GM18868 (cell line): ENCODE measurements around the gene KHSRP.

Experiments
- ATAC-seq: cut with Tn5 transposase; IDR thresholded peaks from one replicate; pipeline ENCODE4 v1.9.1; 2021; ENCODE audit warnings: mild to moderate bottlenecking, moderate library complexity; ENCODE audit not compliant: unreplicated experiment

Gene KHSRP

DNA sequence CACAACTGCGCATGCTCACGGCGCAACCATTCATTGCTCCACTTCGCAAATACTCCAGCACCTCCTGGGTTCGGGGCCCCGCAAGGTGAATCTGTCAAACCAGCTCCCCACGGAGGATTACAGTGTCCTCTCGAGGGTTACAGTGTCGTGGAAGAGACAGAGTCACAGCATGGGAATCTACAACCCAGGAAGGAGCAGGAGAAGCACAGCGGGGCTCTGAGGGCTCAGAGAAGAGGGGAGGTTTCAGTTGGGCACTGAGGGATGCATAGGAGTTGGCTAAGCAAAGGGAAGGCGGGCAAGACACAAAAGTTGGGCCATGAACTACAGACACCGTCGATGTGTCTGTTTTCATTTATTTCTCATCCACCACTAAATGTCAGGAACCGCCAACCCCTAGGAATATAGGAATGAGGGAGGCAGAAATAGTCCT is 30.6 kb downstream of the KHSRP start:
- ATAC-seq: no peak

DNA sequence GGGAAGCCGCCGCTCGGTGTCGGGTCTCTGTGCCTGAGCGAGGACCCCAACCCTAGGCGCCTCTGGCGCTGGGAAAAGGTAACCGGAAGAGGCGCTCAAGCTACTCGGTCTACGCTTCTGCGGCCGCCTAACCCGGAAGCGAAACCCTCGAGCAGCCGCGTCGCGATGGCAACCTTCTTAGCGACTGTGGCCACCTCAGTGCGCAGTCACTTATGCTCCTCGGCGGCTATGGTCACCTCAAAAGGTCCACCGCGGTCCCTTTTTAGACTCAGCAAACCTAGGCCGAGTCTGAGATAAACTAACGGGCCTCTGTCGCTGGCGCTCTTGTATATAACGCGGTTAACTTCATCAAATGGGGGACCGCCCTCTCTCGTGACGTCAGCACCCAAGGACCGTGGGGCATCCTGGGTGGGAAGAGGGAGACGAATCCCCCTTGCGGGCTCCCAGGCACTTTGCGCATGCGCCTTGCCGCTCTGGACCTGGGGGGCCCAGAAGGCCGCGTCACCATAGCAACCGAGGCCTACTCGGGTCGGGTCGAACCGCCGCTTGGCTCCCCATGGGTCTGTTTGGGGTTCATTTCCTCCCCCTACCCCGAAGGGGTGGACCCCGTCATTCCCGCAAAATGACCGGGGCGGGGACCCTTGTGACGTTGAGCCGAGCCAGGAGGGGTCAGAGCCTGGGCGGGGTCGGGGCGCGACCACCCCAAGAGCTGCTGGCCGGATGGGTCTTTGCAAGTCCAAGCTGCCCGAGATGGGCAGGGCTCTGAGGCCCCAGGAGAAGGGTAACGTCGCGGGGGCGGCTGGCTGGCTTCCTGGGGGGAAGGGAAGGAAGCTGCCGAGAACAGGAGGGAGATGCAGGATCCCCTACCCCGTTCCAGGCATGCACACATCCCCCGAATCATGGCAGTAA is 31.3 kb downstream of the KHSRP start, which contains the start of gene GTF2F1:
TSS of gene GTF2F1 (minus strand) at position 91 of the 909 bp plus-strand sequence. CDS start 169 bp downstream, outside the sequence.
- ATAC-seq: peak; percentile 80

DNA sequence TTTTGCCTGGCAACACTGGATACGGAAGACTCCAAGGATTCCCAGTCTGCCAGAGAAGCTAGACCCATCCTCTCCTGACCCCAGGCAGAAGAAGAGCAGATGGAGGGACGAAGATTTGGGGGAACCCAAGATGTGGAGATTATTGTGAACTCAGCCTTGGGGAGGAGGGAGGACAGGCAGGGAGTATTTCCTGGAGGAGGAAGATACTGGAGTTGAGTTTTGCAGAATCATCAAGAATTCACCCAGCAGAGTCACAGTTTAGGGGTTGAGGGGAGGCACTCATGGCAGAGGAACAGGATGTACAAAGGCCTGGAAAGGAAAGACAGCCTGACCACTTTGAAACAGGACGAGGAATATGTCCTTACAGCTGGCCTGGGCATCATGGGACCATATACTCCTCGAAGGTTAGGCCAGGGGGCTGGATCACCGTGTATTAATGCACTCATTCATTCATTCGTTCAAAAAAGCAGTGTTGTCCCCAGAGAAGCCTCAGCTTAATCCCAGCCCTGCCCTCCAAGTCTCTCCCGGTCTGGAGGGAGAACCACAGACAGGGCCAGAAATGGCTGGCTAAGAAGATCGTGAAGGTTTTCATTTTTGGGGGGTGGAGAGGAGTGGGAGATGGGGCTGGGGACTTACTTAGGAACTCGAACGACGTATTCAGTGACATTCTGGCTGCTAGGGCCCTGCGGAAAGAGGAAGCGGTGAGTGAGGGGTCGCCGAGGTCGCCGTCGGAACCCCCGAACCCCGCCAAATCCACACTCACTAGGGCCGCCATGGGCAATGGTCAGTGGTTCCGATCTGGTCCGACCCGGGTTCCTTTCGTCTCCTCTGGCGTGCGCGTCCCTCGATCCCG is 32.2 kb downstream of the KHSRP start:
- ATAC-seq: no peak

DNA sequence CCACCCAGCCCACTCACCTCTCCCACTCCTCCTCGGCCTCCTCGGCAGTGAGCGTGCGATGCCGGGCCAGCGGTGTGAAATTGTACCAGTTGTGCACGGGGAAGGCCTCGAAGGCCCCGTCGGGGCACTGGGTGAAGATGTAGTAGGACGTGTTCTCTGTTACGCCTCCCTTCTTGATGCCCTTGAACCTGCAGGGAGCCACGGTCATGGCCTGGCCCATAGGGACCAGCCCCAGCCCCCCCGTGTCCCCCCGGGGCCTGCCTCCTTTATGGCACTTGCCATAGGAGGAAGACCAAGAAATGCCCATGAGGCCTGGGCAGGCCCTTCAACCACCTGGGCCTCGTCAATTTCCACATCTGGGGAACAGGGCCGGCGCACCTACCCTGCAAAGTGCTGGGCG is 37.2 kb downstream of the KHSRP start:
- ATAC-seq: no peak

DNA sequence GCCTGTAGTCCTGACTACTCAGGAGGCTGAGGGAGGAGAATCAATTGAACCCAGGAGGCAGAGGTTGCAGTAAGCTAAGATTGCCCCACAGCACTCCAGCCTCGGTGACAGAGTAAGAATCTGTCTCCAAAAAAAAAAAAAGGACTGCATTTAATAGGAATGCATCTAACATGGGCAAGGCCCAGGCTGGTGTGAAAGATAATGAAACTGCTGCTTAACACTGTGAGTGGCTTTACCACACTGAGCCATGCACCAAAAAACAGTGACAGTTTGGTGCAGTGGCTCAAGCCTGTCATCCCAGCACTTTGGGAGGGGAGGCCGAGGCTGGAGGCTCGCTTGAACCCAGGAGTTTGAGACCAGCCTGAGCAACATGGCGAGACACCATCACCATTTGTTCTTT is 40.2 kb downstream of the KHSRP start:
- ATAC-seq: no peak

DNA sequence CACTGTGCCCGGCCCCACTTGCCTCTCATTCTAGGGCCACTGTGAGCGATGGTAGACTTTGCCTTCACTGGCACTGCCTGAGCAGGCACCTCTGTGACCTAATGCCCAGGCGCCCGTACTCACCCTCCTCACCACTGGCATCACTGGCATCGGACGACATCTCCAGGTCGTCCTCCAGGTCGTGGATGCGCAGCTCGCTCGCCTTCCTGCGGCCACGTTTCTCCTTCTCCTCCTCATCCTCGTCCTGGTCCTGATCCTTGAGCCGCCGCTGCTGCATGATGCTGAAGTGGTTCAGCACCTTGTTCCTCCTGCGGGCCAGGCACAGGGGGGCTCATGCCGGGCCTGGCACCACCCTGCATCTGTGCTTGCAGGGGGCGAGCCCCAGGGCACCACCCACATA is 41.4 kb downstream of the KHSRP start:
- ATAC-seq: no peak

DNA sequence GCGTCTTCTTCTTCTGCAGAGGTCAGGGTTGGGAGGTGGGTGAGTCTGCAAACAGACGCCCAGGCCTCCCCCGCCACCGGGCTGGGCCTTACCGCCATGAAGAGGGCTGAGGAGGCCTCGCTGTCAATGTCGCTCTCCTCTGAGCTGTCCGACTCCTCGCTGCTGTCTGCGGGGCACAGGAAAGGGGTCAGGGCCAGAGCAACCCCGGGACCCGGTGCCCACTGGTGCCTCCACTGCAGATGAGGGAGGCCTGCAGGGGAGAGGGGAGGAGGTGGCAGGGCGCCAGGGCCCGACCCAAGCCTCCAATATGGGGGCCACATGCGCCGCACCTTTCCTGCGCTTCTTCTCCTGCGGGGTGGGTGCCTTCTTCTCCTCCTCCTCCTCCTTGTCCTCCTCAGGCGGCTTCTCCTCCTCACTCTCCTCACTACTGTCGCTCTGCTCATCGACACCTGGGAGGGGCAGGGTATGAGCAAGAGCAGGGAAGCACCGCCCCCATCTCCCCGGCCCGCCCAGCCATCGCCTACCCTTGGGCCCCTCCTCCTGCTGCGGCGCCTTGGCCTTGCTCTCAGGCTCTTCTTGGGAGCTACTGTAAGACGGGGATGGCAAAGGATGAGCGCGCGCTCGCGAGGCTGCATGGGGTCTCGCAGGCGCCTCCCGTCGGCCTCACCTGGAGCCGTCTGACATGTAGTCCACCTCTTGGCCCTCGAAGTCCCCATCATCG is 43.4 kb downstream of the KHSRP start:
- ATAC-seq: no peak

DNA sequence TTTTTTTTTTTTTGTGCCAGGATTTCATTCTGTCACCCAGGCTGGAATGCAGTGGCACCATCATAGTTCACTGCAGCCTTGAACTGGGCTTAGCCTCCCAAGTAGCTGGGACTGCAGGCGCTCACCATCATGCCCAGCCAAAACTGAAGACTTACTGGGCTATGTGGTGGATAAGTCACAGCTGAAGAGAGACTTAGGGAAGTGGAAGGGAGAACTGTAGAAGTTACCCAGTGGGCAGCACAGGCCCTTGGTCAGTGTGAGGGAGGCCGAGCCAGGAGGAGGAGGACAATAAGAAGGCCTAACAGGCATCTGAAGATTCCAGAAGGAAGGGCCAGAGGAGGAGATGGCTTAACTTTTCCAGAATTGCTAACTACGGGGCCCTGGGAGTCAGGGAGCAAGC is 44.9 kb downstream of the KHSRP start:
- ATAC-seq: no peak

DNA sequence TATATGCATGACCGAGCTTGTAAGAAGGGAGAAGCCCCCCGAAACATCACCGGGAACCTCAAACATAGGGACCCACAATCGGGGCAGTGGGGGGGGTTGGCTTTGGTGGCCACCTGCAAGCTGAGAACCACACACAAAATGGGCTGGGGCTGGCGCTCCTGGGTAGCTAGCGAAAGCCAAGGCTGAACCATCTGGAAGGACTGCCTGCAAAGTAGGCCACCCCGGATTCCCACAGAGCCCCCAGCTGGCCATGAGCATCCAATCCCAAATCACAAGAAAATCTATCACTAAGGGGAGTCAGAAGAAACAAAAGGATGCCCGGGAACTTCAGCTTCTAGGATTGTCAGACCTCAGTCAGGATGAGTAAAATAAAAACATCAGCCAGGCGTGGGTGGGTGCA is 46.1 kb downstream of the KHSRP start:
- ATAC-seq: no peak

DNA sequence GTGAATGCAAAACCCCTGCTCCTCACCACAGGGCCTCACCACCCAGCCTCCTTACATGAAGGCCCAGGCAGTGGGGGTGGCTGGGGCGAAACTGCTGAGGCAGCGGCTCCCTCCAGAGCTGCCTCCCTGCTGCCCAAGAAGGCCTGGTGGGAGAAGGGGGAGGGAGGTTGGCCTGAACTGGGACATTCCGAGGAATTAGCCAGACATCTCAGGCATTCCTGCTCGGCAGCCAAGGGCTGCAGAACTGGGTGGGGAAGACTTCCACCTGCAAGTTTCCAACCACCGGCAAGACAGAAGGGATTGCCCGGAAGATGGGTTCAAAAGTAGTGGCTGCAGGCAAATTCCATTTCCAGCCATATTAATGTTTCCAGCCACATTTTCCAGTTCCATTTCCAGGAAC is 46.6 kb downstream of the KHSRP start:
- ATAC-seq: no peak

DNA sequence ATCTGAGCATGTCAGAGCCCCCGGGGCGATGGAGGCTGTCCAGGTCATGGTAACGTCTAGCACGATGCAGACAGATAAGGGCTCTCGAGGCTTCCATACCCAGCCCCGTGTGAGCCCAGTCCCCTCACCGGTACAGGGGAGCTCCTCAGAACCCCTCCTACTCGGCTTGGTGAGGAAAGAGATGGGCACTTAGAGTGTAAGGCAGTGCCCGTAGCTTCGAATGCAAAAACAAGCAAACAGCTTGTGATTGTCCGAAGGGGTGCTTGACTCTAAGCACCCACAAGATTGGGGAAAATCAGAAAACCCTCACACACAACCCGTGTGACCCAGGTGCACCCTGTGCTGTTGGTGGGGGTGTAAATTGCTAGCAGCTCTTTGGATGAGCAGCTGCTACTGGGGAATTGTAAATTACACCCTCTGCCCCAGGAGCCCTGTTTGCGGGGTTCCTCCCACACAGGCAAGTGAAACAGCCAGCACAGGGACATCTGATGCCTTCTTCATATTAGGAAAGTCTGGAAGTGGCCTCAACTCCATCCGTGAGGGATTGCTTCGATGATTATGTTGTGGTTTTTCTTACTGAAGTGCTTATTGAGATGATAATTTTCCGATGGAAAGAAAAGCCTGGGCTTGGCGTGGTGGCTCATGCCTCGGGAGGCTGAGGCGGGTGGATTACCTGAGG is 48.0 kb downstream of the KHSRP start:
- ATAC-seq: no peak

DNA sequence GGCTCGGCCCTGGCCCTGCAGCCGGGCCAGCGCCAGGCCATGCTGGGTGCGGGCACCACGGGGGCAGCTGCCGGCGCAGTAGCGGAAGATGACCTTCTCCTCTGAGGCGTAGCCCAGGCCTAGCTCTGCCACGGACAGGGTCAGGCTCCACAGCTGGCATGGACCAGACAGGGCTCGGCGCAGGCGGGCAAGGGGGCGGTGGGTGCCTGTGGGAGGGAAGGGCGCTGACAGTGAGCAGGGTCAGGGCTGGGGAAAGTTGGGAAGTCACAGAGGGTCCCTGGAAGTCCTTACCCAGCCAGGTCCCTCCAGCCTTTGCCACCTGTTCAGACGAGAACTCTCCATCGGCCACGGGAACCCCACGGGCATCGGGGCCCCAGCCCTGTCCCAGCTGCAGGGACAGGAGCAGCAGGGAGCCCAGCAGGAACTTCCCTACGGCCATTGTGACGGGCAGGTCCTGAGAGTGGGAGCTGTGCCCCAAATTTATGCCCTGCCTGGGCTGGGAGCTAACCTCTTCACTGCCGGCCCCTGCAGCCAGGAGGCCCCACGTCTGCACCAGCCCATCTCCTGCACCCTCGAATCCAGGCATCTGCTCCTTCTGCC is 49.1 kb downstream of the KHSRP start, which contains the start of gene PSPN:
TSS of gene PSPN (minus strand) at position 523 of the 600 bp plus-strand sequence. CDS start at position 439, 84 bp downstream.
- no peak for ATAC-seq

DNA sequence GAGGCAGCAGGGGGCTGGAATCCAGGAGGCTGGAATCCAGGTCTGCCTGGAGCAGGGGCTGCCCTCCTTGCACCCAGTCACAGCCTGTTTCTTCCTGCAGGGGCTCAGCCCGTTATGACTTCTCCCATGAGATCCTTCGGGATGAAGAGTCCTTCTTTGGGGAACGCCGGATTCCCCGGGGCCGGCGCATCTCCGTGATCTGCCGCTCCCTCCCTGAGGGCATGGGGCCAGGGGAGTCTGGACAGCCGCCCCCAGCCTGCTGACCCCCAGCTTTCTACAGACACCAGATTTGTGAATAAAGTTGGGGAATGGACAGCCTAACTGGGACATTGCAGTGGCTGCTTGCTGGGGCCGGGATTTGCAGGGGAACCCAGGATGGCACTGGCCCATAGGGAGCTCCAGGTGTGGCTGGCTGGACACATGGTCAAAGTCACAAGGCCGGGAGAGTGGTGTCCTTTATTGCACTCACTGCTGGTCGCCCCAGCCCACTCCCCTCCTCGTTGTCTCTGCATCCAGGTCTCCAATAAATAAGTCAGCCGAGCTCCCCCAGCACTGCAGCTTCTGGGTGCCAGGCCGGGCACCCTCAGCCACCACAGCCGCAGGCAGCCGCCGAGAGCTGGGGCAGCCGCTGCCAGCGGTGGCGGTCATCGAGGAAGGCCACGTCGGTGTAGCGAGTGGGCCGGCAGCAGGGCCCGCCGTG is 49.8 kb downstream of the KHSRP start:
- ATAC-seq: no peak

DNA sequence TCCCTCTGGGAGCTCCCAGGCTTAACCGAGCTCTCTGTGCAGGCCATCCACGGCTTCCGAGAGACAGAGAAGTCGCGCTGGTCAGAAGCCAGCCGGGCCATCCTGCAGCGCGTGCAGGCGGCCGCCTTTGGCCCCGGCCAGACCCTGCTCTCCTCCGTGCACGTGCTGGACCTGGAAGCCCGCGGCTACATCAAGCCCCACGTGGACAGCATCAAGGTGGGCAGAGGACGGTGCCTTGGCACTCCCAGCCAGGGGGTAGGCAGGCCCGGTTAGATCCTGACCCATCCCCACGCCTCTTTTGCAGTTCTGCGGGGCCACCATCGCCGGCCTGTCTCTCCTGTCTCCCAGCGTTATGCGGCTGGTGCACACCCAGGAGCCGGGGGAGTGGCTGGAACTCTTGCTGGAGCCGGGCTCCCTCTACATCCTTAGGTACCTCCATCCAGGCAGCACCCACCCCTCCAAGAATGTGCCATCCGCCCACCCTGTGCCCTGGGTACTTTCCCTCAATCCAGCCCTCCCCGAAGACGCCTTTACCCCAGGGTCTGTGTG is 50.4 kb downstream of the KHSRP start:
- ATAC-seq: no peak

DNA sequence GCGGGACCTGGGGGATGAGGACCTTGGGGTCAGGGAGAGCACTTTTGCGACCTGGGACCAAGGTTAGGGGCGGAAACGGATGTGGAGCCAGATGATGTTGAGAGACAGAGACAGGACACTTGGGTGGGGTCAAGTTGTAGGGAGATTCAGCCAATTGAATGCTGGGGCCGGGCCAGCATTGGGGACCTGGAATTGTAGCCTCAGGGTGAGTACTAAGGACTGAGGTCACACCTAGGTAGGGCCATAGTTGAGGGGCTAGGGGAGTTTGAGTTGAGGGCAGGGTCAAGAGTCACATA is 50.9 kb downstream of the KHSRP start:
- no peak for ATAC-seq

DNA sequence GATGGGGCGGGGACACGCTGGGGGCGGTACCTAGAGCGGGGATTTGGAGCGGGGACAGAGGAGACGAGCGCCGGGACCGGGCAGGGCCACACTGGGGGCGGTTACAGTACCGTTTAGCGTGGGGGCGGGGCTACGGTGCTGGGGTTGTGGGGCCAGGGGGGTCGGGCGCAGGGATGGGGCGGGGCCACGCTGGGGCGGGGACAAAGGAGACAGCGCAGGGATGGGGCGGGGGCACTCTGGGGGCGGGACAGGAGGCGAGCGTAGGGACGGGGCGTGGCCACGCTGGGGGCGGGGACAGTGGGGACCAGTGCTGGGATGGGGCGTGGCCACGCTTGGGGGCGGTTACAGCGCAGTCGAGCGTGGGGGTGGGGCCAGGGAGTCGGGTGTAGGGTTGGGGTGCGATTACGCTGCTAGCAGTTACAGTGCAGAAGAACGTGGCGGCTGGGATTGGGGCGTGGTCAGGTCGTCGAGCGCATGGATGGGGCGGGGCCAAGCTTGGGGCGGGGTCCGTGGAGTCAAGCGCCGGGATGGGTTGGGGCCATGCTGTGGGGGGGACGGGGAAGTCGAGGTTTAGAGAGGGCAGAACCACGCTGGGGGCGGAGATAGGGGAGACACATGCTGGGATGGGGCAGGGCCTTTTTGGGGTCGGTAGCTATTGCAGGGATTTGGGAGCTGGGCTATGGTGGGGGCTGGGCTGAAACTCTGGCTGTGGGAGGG is 51.4 kb downstream of the KHSRP start:
- ATAC-seq: peak; percentile 55

DNA sequence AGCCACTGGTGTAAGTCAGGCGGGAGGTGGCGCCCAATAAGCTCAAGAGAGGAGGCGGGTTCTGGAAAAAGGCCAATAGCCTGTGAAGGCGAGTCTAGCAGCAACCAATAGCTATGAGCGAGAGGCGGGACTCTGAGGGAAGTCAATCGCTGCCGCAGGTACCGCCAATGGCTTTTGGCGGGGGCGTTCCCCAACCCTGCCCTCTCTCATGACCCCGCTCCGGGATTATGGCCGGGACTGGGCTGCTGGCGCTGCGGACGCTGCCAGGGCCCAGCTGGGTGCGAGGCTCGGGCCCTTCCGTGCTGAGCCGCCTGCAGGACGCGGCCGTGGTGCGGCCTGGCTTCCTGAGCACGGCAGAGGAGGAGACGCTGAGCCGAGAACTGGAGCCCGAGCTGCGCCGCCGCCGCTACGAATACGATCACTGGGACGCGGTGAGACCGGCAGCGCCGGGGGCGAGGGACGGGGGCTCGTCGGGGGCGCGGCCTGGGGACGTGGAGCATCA is 52.0 kb downstream of the KHSRP start, which contains the start of gene ALKBH7:
TSS of gene ALKBH7 (plus strand) at position 201 of the 502 bp plus-strand sequence. CDS start at position 228, 27 bp downstream.
- ATAC-seq: peak; percentile 78

DNA sequence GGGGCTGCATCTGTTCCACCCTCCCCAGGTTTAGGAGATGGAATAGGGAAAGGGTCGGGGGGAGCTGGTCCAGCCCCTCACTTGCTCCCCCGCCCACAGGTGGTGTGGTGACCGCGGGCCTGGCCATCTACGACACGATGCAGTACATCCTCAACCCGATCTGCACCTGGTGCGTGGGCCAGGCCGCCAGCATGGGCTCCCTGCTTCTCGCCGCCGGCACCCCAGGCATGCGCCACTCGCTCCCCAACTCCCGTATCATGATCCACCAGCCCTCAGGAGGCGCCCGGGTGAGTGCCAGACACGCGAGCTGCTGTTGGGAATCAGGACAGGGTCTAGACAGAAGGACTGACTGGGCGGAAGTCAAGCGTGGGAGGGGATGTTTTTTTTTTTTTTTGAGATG is 60.3 kb downstream of the KHSRP start:
- ATAC-seq: no peak
